OCI-LY3 (cell line): ENCODE measurements around the gene TYSND1.

Experiments used
- H2AFZ ChIP-seq: fragments of 200-600, 300-600 bp; shearing (Covaris generic); 2 replicates; pipeline ENCODE4 v1.6.0; 2014; ENCODE audit warnings: antibody characterized with exemption, low read depth, low read length
- H3K27ac ChIP-seq: fragments of 200-600, 300-600 bp; sonication (generic); 2 replicates; pipeline ENCODE4 v1.5.1; 2014; ENCODE audit warnings: mild to moderate bottlenecking, low read length, moderate library complexity, mixed read lengths
- H3K27me3 ChIP-seq: fragments of 200-600, 300-600 bp; sonication (generic); 2 replicates; pipeline ENCODE4 v1.6.1; 2014; ENCODE audit warnings: low read depth, low read length, mixed read lengths
- H3K36me3 ChIP-seq: fragments of 200-600, 300-600 bp; sonication (generic); replicated peaks from 2 replicates; pipeline ENCODE3; 2014; ENCODE audit warnings: low read depth, low read length, mixed read lengths
- H3K4me1 ChIP-seq: fragments of 300-600, 200-600 bp; sonication (generic); 2 replicates; pipeline ENCODE4 v1.6.1; 2014; ENCODE audit warnings: low read length, mixed read lengths
- H3K4me2 ChIP-seq: fragments of 200-600, 300-600 bp; sonication (generic); 2 replicates; pipeline ENCODE4 v1.6.1; 2014; ENCODE audit warnings: low read length, mixed read lengths
- H3K4me3 ChIP-seq: fragments of 300-600, 200-600 bp; sonication (generic); 2 replicates; pipeline ENCODE4 v1.5.1; 2014; ENCODE audit warnings: antibody characterized with exemption, mild to moderate bottlenecking, low read length, moderate library complexity
- H3K79me2 ChIP-seq: fragments of 300-600, 200-600 bp; shearing (Covaris generic); 2 replicates; pipeline ENCODE4 v1.6.1; 2014; ENCODE audit warnings: mild to moderate bottlenecking, low read length, mixed read lengths
- H3K9ac ChIP-seq: fragments of 300-600, 200-600 bp; shearing (Covaris generic); 2 replicates; pipeline ENCODE4 v1.6.0; 2014; ENCODE audit warnings: mild to moderate bottlenecking, low read length, moderate library complexity
- H3K9me3 ChIP-seq: fragments of 200-600, 300-600 bp; shearing (Covaris generic); 2 replicates; pipeline ENCODE4 v1.6.1; 2014; ENCODE audit warnings: low read length, mixed read lengths; ENCODE audit not compliant: insufficient read depth
- H4K20me1 ChIP-seq: fragments of 200-600, 300-600 bp; sonication (generic); 2 replicates; pipeline ENCODE4 v1.6.1; 2016; ENCODE audit warnings: low read length, mixed read lengths; ENCODE audit not compliant: insufficient read depth
- CTCF ChIP-seq: fragments of 200-600, 300-600 bp; sonication (generic); IDR thresholded peaks from 2 replicates; pipeline ENCODE4 v1.5.1; 2014; ENCODE audit warnings: antibody characterized with exemption, low read length, low read depth
- EZH2phosphoT487 ChIP-seq: fragments of 200-600 bp; shearing (Covaris generic); IDR thresholded peaks from 2 replicates; pipeline ENCODE4 v1.6.1; 2018; ENCODE audit warnings: antibody characterized with exemption, mixed run types, low read depth

The TYSND1 gene

GRCh38 chr10:70121281-70121949, 25.1 kb downstream of the TYSND1 start:
- Histone ChIP-seq H2AFZ (no peak overlapping the region), H3K4me2 (no peak overlapping the region), H3K27me3 (no peaks in the 10 kb centered on the region), H3K4me1 (peaks cover 2% of the 10 kb centered on the region), H3K4me3 (no peak overlapping the region), H3K36me3 (no peaks in the 10 kb centered on the region), H3K79me2 (no peaks in the 10 kb centered on the region), H3K9me3 (no peaks in the 10 kb centered on the region), H4K20me1 (no peaks in the 10 kb centered on the region), H3K9ac (no peak overlapping the region), H3K27ac (no peak overlapping the region)
- TF ChIP-seq EZH2phosphoT487 (no peak), CTCF (no peak)

GRCh38 chr10:70120417-70120816, 26.1 kb downstream of the TYSND1 start:
- H3K36me3 ChIP-seq, result no peaks in the 10 kb centered on the region
- H3K4me1 ChIP-seq, result peaks cover 6% of the 10 kb centered on the region
- H2AFZ ChIP-seq, result no peak overlapping the region
- H3K27ac ChIP-seq, result no peak overlapping the region
- H3K27me3 ChIP-seq, result no peaks in the 10 kb centered on the region
- H3K4me2 ChIP-seq, result no peak overlapping the region
- no peaks in the 10 kb centered on the region for H4K20me1 ChIP-seq
- TF ChIP-seq EZH2phosphoT487 (no peak), CTCF (no peak)
- H3K9ac ChIP-seq, result no peak overlapping the region
- H3K4me3 ChIP-seq, result no peak overlapping the region
- H3K79me2 ChIP-seq, result no peaks in the 10 kb centered on the region
- H3K9me3 ChIP-seq, result no peaks in the 10 kb centered on the region

GRCh38 chr10:70119623-70120022, 26.9 kb downstream of the TYSND1 start:
- Histone ChIP-seq H2AFZ (no peak overlapping the region), H3K27ac (no peak overlapping the region), H3K4me1 (peaks cover 6% of the 10 kb centered on the region), H3K27me3 (no peaks in the 10 kb centered on the region), H3K9ac (no peak overlapping the region), H3K36me3 (no peaks in the 10 kb centered on the region), H3K79me2 (no peaks in the 10 kb centered on the region), H3K4me3 (no peak overlapping the region), H3K9me3 (no peaks in the 10 kb centered on the region), H3K4me2 (no peak overlapping the region), H4K20me1 (no peaks in the 10 kb centered on the region)
- TF ChIP-seq EZH2phosphoT487 (no peak), CTCF (no peak)

- no peaks in the 10 kb centered on the region for H4K20me1 ChIP-seq
- TF ChIP-seq EZH2phosphoT487, result no peak
- no peak for TF ChIP-seq CTCF
- no peak overlapping the region for H3K4me3 ChIP-seq
- no peak overlapping the region for H2AFZ ChIP-seq
- peaks cover 6% of the 10 kb centered on the region for H3K4me1 ChIP-seq
- no peaks in the 10 kb centered on the region for H3K9me3 ChIP-seq
- no peaks in the 10 kb centered on the region for H3K27me3 ChIP-seq
- H3K36me3 ChIP-seq, result no peaks in the 10 kb centered on the region
- H3K9ac ChIP-seq, result no peak overlapping the region
- no peak overlapping the region for H3K4me2 ChIP-seq
- H3K27ac ChIP-seq, result no peak overlapping the region
- no peaks in the 10 kb centered on the region for H3K79me2 ChIP-seq
Observed at GRCh38 chr10:70119197-70119596, 27.3 kb downstream of the TYSND1 start.
